ENCODE data around the gene ZCCHC17.

ZCCHC17 gene

GRCh38 chr1:31387612-31388011 lies 90.8 kb downstream of the ZCCHC17 start:
- Histone ChIP-seq H4K20me1 (ENCODE audit: insufficient read depth) (no peaks in the 10 kb centered on the region), H3K4me1 (ENCODE audit: low read depth, poor library complexity, severe bottlenecking) (peaks cover 8% of the 10 kb centered on the region), H3K4me3 (IDR thresholded peaks at IDR 0.05; ENCODE audit: insufficient read depth, low read depth, low read length) (no peak overlapping the region), H2AFZ (ENCODE audit: low read depth) (no peak overlapping the region), H3K4me2 (no peak overlapping the region), H3K79me2 (ENCODE audit: insufficient read depth, low read depth) (no peaks in the 10 kb centered on the region), H3K27me3 (ENCODE audit: insufficient read depth, low read depth) (no peaks in the 10 kb centered on the region), H3K9ac (no peak overlapping the region), H3K36me3 (ENCODE audit: insufficient read depth) (no peaks in the 10 kb centered on the region), H3K27ac (no peak overlapping the region)
- no peak for TF ChIP-seq CTCF (conservative IDR thresholded peaks at IDR 0.05; ENCODE audit: low read depth, low read length)

DNA sequence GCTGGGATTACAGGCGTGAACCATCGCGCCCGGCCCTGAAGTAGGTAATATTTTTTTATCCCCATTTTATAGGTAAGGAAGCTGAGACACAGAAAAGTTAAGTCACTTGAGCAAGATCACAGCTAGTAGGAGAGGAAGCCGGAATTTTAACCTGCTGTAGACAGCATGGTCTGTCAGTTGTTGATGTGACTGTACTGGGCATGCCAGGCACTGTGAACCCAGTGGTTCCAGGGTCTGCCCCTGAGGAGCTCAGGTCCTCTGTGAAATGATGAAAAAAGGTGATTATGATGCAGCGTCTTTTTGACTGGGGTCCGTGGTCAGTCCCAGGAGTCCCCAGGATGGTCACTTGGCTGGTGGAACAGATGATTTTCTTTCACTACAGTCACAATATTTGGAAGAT lies 92.8 kb downstream of the ZCCHC17 start:
- Histone ChIP-seq H3K4me1 (ENCODE audit: low read depth, poor library complexity, severe bottlenecking) (peaks cover 9% of the 10 kb centered on the region), H2AFZ (ENCODE audit: low read depth) (no peak overlapping the region), H3K36me3 (ENCODE audit: insufficient read depth) (no peaks in the 10 kb centered on the region), H4K20me1 (ENCODE audit: insufficient read depth) (no peaks in the 10 kb centered on the region), H3K9ac (no peak overlapping the region), H3K4me3 (IDR thresholded peaks at IDR 0.05; ENCODE audit: insufficient read depth, low read depth, low read length) (no peak overlapping the region), H3K27ac (no peak overlapping the region), H3K27me3 (ENCODE audit: insufficient read depth, low read depth) (no peaks in the 10 kb centered on the region), H3K4me2 (no peak overlapping the region), H3K79me2 (ENCODE audit: insufficient read depth, low read depth) (no peaks in the 10 kb centered on the region)
- TF ChIP-seq CTCF (conservative IDR thresholded peaks at IDR 0.05; ENCODE audit: low read depth, low read length): no peak

GRCh38 chr1:31390071-31390470 lies 93.2 kb downstream of the ZCCHC17 start:
- Histone ChIP-seq H3K36me3 (ENCODE audit: insufficient read depth) (no peaks in the 10 kb centered on the region), H3K4me3 (IDR thresholded peaks at IDR 0.05; ENCODE audit: insufficient read depth, low read depth, low read length) (no peak overlapping the region), H3K9ac (no peak overlapping the region), H3K4me2 (no peak overlapping the region), H3K4me1 (ENCODE audit: low read depth, poor library complexity, severe bottlenecking) (peaks cover 8% of the 10 kb centered on the region), H2AFZ (ENCODE audit: low read depth) (no peak overlapping the region), H3K27ac (no peak overlapping the region), H3K79me2 (ENCODE audit: insufficient read depth, low read depth) (no peaks in the 10 kb centered on the region), H3K27me3 (ENCODE audit: insufficient read depth, low read depth) (no peaks in the 10 kb centered on the region), H4K20me1 (ENCODE audit: insufficient read depth) (no peaks in the 10 kb centered on the region)
- no peak for TF ChIP-seq CTCF (conservative IDR thresholded peaks at IDR 0.05; ENCODE audit: low read depth, low read length)

DNA sequence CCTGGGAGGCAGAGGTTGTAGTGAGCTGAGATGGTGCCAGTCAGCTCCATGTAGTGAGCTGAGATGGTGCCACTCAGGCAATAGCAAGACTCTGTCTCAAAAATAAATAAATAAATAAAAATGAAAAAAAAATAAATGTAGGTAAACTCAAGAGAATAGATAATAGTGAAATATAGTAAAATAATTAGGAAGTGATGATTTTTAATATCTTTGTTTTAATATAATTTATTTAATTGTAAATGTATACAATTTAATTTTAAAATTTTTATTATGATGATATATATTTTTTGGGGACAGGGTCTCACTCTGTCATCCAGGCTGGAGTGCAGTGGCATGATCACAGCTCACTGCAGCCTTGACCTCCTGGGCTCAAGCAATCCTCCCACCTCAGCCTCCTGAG lies 96.6 kb downstream of the ZCCHC17 start:
- H2AFZ ChIP-seq (ENCODE audit: low read depth): no peak overlapping the region
- no peak overlapping the region for H3K4me2 ChIP-seq
- H3K27ac ChIP-seq: no peak overlapping the region
- H4K20me1 ChIP-seq (ENCODE audit: insufficient read depth): no peaks in the 10 kb centered on the region
- H3K27me3 ChIP-seq (ENCODE audit: insufficient read depth, low read depth): no peaks in the 10 kb centered on the region
- no peak overlapping the region for H3K9ac ChIP-seq
- peaks cover 9% of the 10 kb centered on the region for H3K4me1 ChIP-seq (ENCODE audit: low read depth, poor library complexity, severe bottlenecking)
- H3K36me3 ChIP-seq (ENCODE audit: insufficient read depth): no peaks in the 10 kb centered on the region
- no peak overlapping the region for H3K4me3 ChIP-seq (IDR thresholded peaks at IDR 0.05; ENCODE audit: insufficient read depth, low read depth, low read length)
- TF ChIP-seq CTCF (conservative IDR thresholded peaks at IDR 0.05; ENCODE audit: low read depth, low read length): no peak
- no peaks in the 10 kb centered on the region for H3K79me2 ChIP-seq (ENCODE audit: insufficient read depth, low read depth)

Data from KMS-11 (cell line).